Tibial nerve (tissue), 4 donors: Measurements from ENCODE around the gene WDR88. TPM values are rescaled to one million over a fixed set of nuclear protein-coding genes. Genes with fewer than 3 reads are reported as not detected.

Source experiments
- DNase-seq, 2 donors: peaks; one replicate each; pipeline ENCODE4 v3.0.0-alpha.2; 2019; ENCODE audit warnings: low spot score in 2 of 2
- H3K27ac ChIP-seq, 4 donors: fragments of 200-600 bp; sonication (generic) in 3 of 4; one replicate each; pipeline ENCODE4 v1.5.1; 2017 to 2019; ENCODE audit warnings: mild to moderate bottlenecking in 1 of 4
- H3K27me3 ChIP-seq, 2 donors: fragments of 200-600 bp; sonication (generic) in 1 of 2; one replicate each; pipeline versions ENCODE4 v1.5.1 to v1.6.0; 2017 to 2019
- H3K36me3 ChIP-seq, 3 donors: fragments of 200-600 bp; sonication (generic); one replicate each; pipeline ENCODE4 v1.5.1; 2018 to 2019
- H3K4me1 ChIP-seq, 4 donors: fragments of 200-600 bp; sonication (generic) in 3 of 4; one replicate each; pipeline ENCODE4 v1.5.1; 2017 to 2019
- H3K4me3 ChIP-seq, 4 donors: fragments of 200-600 bp; sonication (generic) in 3 of 4; one replicate each; pipeline ENCODE4 v1.5.1; 2017 to 2019; ENCODE audit warnings: mild to moderate bottlenecking in 1 of 4, moderate library complexity in 1 of 4
- H3K9me3 ChIP-seq, 4 donors: fragments of 200-600 bp; sonication (generic) in 3 of 4; one replicate each; pipeline ENCODE4 v1.5.1; 2017 to 2019
- CTCF ChIP-seq, 5 experiments: fragments of 200-600 bp in 3 of 5; fragments of 450-650 bp in 2 of 5; sonication (generic) in 3 of 5; IDR thresholded peaks; one replicate each; pipeline ENCODE4 v1.5.1; 2016 to 2019; ENCODE audit warnings: antibody characterized with exemption in 5 of 5, mild to moderate bottlenecking in 3 of 5, moderate library complexity in 2 of 5
- EP300 ChIP-seq, 2 donors: sonication (generic); formaldehyde crosslinking; IDR thresholded peaks; one replicate each; pipeline ENCODE4 v1.6.1; 2017; ENCODE audit warnings: antibody characterized with exemption in 2 of 2, mild to moderate bottlenecking in 1 of 2
- POLR2A ChIP-seq, 2 donors: fragments of 450-650 bp; IDR thresholded peaks; one replicate each; pipeline ENCODE4 v1.6.1; 2017; ENCODE audit warnings: antibody characterized with exemption in 2 of 2, mild to moderate bottlenecking in 2 of 2, moderate library complexity in 2 of 2
- WGBS, 2 donors: methylation state at CpG; one replicate each; pipeline ENCODE4 v1.1.5; 2018; 5-methylcytosine and 5-hydroxymethylcytosine counted together
- total RNA-seq, 4 donors: library from RNA; depleted of rRNA; stranded (reverse); fragments of >200 nt; gene quantifications; one replicate each; pipeline ENCODE4 v1.1.0, GENCODE V29; 2016

WDR88 gene
- total RNA-seq, 4 donors from 2014 or later = not detected

- H3K4me1 ChIP-seq = no peaks in the 10 kb centered on the region
- H3K27ac ChIP-seq = no peak overlapping the region
- WGBS, 2 donors = 91 to 94% methylated on average over 11 of the region's 11 CpGs
- H3K36me3 ChIP-seq = peaks cover 2 to 98% (median 40%) of the 10 kb centered on the region in 3 donors
- TF ChIP-seq EP300 (IDR thresholded peaks at IDR 0.05) (no peak), POLR2A (IDR thresholded peaks at IDR 0.05) (no peak), CTCF (IDR thresholded peaks at IDR 0.05) (no peak)
- no peak overlapping the region for H3K4me3 ChIP-seq
- H3K27me3 ChIP-seq = no peaks in the 10 kb centered on the region
- no peak for DNase-seq
- H3K9me3 ChIP-seq = no peaks in the 10 kb centered on the region
Measured at GRCh38 chr19:33093420-33094210, 38.3 kb upstream of the WDR88 start.

GRCh38 chr19:33094436-33095067 lies 37.4 kb upstream of the WDR88 start:
- Histone ChIP-seq H3K9me3 (no peaks in the 10 kb centered on the region), H3K27ac (no peak overlapping the region), H3K27me3 (no peaks in the 10 kb centered on the region), H3K4me1 (no peaks in the 10 kb centered on the region), H3K4me3 (no peak overlapping the region), H3K36me3 (peaks cover 2 to 96% (median 33%) of the 10 kb centered on the region in 3 donors)
- 91 to 92% methylated on average over 6 of the region's 6 CpGs for WGBS, 2 donors
- DNase-seq = no peak
- TF ChIP-seq POLR2A (IDR thresholded peaks at IDR 0.05) (no peak), EP300 (IDR thresholded peaks at IDR 0.05) (no peak), CTCF (IDR thresholded peaks at IDR 0.05) (no peak)

GRCh38 chr19:33096005-33096404 lies 35.9 kb upstream of the WDR88 start:
- H3K36me3 ChIP-seq = peaks cover 0 to 96% (median 32%) of the 10 kb centered on the region in 3 donors
- no peak overlapping the region for H3K4me3 ChIP-seq
- no peaks in the 10 kb centered on the region for H3K4me1 ChIP-seq
- no peak for DNase-seq
- TF ChIP-seq EP300 (IDR thresholded peaks at IDR 0.05) (no peak), POLR2A (IDR thresholded peaks at IDR 0.05) (no peak), CTCF (IDR thresholded peaks at IDR 0.05) (no peak)
- H3K9me3 ChIP-seq = no peaks in the 10 kb centered on the region
- 89 to 90% methylated on average over 4 of the region's 4 CpGs for WGBS, 2 donors
- no peak overlapping the region for H3K27ac ChIP-seq
- no peaks in the 10 kb centered on the region for H3K27me3 ChIP-seq

- H3K27ac ChIP-seq = no peak overlapping the region
- H3K4me3 ChIP-seq = no peak overlapping the region
- TF ChIP-seq POLR2A (IDR thresholded peaks at IDR 0.05) (no peak), CTCF (IDR thresholded peaks at IDR 0.05) (no peak), EP300 (IDR thresholded peaks at IDR 0.05) (no peak)
- 70 to 71% methylated on average over 4 of the region's 4 CpGs for WGBS, 2 donors
- H3K9me3 ChIP-seq = no peaks in the 10 kb centered on the region
- no peak for DNase-seq
- H3K27me3 ChIP-seq = no peaks in the 10 kb centered on the region
- H3K4me1 ChIP-seq = no peaks in the 10 kb centered on the region
- H3K36me3 ChIP-seq = peaks cover 0 to 95% (median 29%) of the 10 kb centered on the region in 3 donors
Measured at GRCh38 chr19:33098055-33098534, 33.8 kb upstream of the WDR88 start.
